Neural progenitor cell (in vitro differentiated cells): ENCODE measurements around the gene LCE3D. TPM values are rescaled to one million over a fixed set of nuclear protein-coding genes. Genes with fewer than 3 reads are reported as not detected.

Experiments used
- DNase-seq: peaks from one replicate; pipeline ENCODE4 v3.0.0-alpha.2; 2016; ENCODE audit warnings: low spot score
- H2AFZ ChIP-seq: fragments of 200-600 bp; sonication (generic); replicated peaks from 2 replicates; pipeline ENCODE4 v1.6.1; 2016; ENCODE audit warnings: antibody characterized with exemption
- H3F3A ChIP-seq: fragments of 200-600 bp; sonication (generic); 2 replicates; pipeline ENCODE4 v1.6.1; 2016; ENCODE audit warnings: antibody characterized with exemption, low read depth
- H3K27ac ChIP-seq: fragments of 200-600 bp; sonication (generic); 2 replicates; pipeline ENCODE4 v1.5.1; 2016; ENCODE audit warnings: mild to moderate bottlenecking
- H3K27me3 ChIP-seq: fragments of 200-600 bp; sonication (generic); 2 replicates; pipeline ENCODE4 v1.6.1; 2016; ENCODE audit warnings: mild to moderate bottlenecking, moderate library complexity
- H3K36me3 ChIP-seq: fragments of 200-600 bp; sonication (generic); 2 replicates; pipeline ENCODE4 v1.5.1; 2016
- H3K4me1 ChIP-seq: fragments of 200-600 bp; sonication (generic); 2 replicates; pipeline ENCODE4 v1.6.1; 2016; ENCODE audit warnings: mixed run types
- H3K4me2 ChIP-seq: fragments of 200-600 bp; sonication (generic); 2 replicates; pipeline ENCODE4 v1.6.1; 2016
- H3K4me3 ChIP-seq: fragments of 200-600 bp; sonication (generic); 2 replicates; pipeline ENCODE4 v1.5.1; 2016
- H3K79me2 ChIP-seq: fragments of 200-600 bp; sonication (generic); 2 replicates; pipeline ENCODE4 v1.6.1; 2016; ENCODE audit warnings: low read depth
- H3K9ac ChIP-seq: fragments of 200-600 bp; sonication (generic); 2 replicates; pipeline ENCODE4 v1.6.1; 2016
- H3K9me3 ChIP-seq: fragments of 200-600 bp; sonication (generic); 2 replicates; pipeline ENCODE4 v1.5.1; 2016; ENCODE audit warnings: low read depth
- H4K20me1 ChIP-seq: fragments of 200-600 bp; sonication (generic); 2 replicates; pipeline ENCODE4 v1.6.1; 2016; ENCODE audit warnings: low read depth
- H3K27ac Mint-ChIP-seq: 3 replicates; pipeline ENCODE4 v1.8.0; 2021; ENCODE audit warnings: mixed read lengths
- H3K27me3 Mint-ChIP-seq: 2 replicates; pipeline ENCODE4 v1.8.0; 2022; ENCODE audit warnings: low read depth, mild to moderate bottlenecking, inconsistent platforms, moderate library complexity, mixed read lengths; ENCODE audit not compliant: insufficient read depth
- H3K36me3 Mint-ChIP-seq: 3 replicates; pipeline ENCODE4 v1.8.0; 2021; ENCODE audit warnings: mixed read lengths
- H3K4me1 Mint-ChIP-seq: 3 replicates; pipeline ENCODE4 v1.8.0; 2021; ENCODE audit warnings: mixed read lengths
- H3K4me3 Mint-ChIP-seq: 3 replicates; pipeline ENCODE4 v1.8.0; 2021; ENCODE audit warnings: mild to moderate bottlenecking, moderate library complexity, mixed read lengths
- H3K9me3 Mint-ChIP-seq: 3 replicates; pipeline ENCODE4 v1.8.0; 2020; ENCODE audit warnings: mixed read lengths
- CTCF ChIP-seq: fragments of 200-600 bp; sonication (generic); IDR thresholded peaks from 2 replicates; pipeline ENCODE4 v1.5.1; 2017; ENCODE audit warnings: antibody characterized with exemption, mild to moderate bottlenecking
- EZH2 ChIP-seq: fragments of 200-600 bp; sonication (generic); IDR thresholded peaks from 2 replicates; pipeline ENCODE4 v1.6.1; 2017; ENCODE audit warnings: antibody characterized with exemption, mild to moderate bottlenecking, moderate library complexity
- EZH2phosphoT487 ChIP-seq: fragments of 200-600 bp; sonication (generic); IDR thresholded peaks from 2 replicates; pipeline ENCODE4 v1.6.1; 2017; ENCODE audit warnings: antibody characterized with exemption
- total RNA-seq: library from RNA; depleted of rRNA; stranded (reverse); fragments of >200 nt; gene quantifications from 2 replicates; pipeline ENCODE4 v1.2.3, GENCODE V29; 2015; ENCODE audit warnings: low replicate concordance

LCE3D gene
- total RNA-seq, 1 donor from 2014 or later: not detected

- no peak for DNase-seq
- no peak within 1 kb of the TSS for H3K4me3 ChIP-seq
- H3K27ac Mint-ChIP-seq: no peak within 1 kb of the TSS
- no peaks in the 10 kb centered on the region for H4K20me1 ChIP-seq
- H3K27me3 ChIP-seq: no peaks in the 10 kb centered on the region
- no peaks in the 10 kb centered on the region for H3K4me1 Mint-ChIP-seq
- no peaks in the 10 kb centered on the region for H3K79me2 ChIP-seq
- no peak for TF ChIP-seq EZH2
- TF ChIP-seq CTCF: no peak
- no peak for TF ChIP-seq EZH2phosphoT487
- peaks cover 19% of the 10 kb centered on the region for H3K9me3 Mint-ChIP-seq
- H3K4me2 ChIP-seq: no peak within 1 kb of the TSS
- no peak within 1 kb of the TSS for H3K27ac ChIP-seq
- H3K9me3 ChIP-seq: no peaks in the 10 kb centered on the region
- H3K36me3 Mint-ChIP-seq: no peaks in the 10 kb centered on the region
- H3K9ac ChIP-seq: no peak within 1 kb of the TSS
- no peak within 1 kb of the TSS for H2AFZ ChIP-seq
- H3K4me1 ChIP-seq: no peaks in the 10 kb centered on the region
- H3K27me3 Mint-ChIP-seq: no peaks in the 10 kb centered on the region
- no peaks in the 10 kb centered on the region for H3F3A ChIP-seq
- no peak within 1 kb of the TSS for H3K4me3 Mint-ChIP-seq
- no peaks in the 10 kb centered on the region for H3K36me3 ChIP-seq
Observed at GRCh38 chr1:152599934-152600333, 19.6 kb upstream of the LCE3D start, which contains the start of gene LCE3C. LCE3C (plus strand) TSS chr1:152600234; CDS start chr1:152600732, 498 bp downstream.

GRCh38 chr1:152596986-152597385 is 16.7 kb upstream of the LCE3D start:
- Histone ChIP-seq H3K4me1 (no peaks in the 10 kb centered on the region), H3K79me2 (no peaks in the 10 kb centered on the region), H3K4me2 (no peak overlapping the region), H3K27me3 (no peaks in the 10 kb centered on the region), H4K20me1 (no peaks in the 10 kb centered on the region), H3K27ac (no peak overlapping the region), H3K9me3 (no peaks in the 10 kb centered on the region), H3F3A (no peaks in the 10 kb centered on the region), H3K4me3 (no peak overlapping the region), H3K9ac (no peak overlapping the region), H2AFZ (no peak overlapping the region), H3K36me3 (no peaks in the 10 kb centered on the region)
- no peak for TF ChIP-seq CTCF
- no peak for TF ChIP-seq EZH2
- TF ChIP-seq EZH2phosphoT487: no peak
- peaks cover 12% of the 10 kb centered on the region for H3K9me3 Mint-ChIP-seq
- no peak for DNase-seq
- H3K4me3 Mint-ChIP-seq: no peak overlapping the region
- no peaks in the 10 kb centered on the region for H3K4me1 Mint-ChIP-seq
- no peaks in the 10 kb centered on the region for H3K36me3 Mint-ChIP-seq
- no peak overlapping the region for H3K27ac Mint-ChIP-seq
- H3K27me3 Mint-ChIP-seq: no peaks in the 10 kb centered on the region

- TF ChIP-seq EZH2phosphoT487 (no peak), EZH2 (no peak), CTCF (no peak)
- no peak overlapping the region for H3K27ac Mint-ChIP-seq
- Histone ChIP-seq H4K20me1 (no peaks in the 10 kb centered on the region), H3K4me3 (no peak overlapping the region), H2AFZ (no peak overlapping the region), H3K4me1 (no peaks in the 10 kb centered on the region), H3K9ac (no peak overlapping the region), H3F3A (no peaks in the 10 kb centered on the region), H3K27ac (no peak overlapping the region), H3K27me3 (no peaks in the 10 kb centered on the region), H3K4me2 (no peak overlapping the region), H3K9me3 (peaks cover 9% of the 10 kb centered on the region), H3K79me2 (no peaks in the 10 kb centered on the region), H3K36me3 (no peaks in the 10 kb centered on the region)
- no peaks in the 10 kb centered on the region for H3K4me1 Mint-ChIP-seq
- peaks cover 4% of the 10 kb centered on the region for H3K9me3 Mint-ChIP-seq
- H3K4me3 Mint-ChIP-seq: no peak overlapping the region
- no peak for DNase-seq
- peaks cover 2% of the 10 kb centered on the region for H3K27me3 Mint-ChIP-seq
- H3K36me3 Mint-ChIP-seq: no peaks in the 10 kb centered on the region
Observed at GRCh38 chr1:152585586-152585985, 5.3 kb upstream of the LCE3D start.
